COLO668 (cell line): ENCODE measurements around the gene GMDS.

Source experiments
- DNase-seq: peaks from one replicate; lab custom pipeline; 2025; ENCODE audit not compliant: unreplicated experiment; lab: John Stamatoyannopoulos, UW

GMDS gene

GRCh38 chr6:1910621-1911407, 334.6 kb downstream of the GMDS start:
- no peak for DNase-seq

DNA sequence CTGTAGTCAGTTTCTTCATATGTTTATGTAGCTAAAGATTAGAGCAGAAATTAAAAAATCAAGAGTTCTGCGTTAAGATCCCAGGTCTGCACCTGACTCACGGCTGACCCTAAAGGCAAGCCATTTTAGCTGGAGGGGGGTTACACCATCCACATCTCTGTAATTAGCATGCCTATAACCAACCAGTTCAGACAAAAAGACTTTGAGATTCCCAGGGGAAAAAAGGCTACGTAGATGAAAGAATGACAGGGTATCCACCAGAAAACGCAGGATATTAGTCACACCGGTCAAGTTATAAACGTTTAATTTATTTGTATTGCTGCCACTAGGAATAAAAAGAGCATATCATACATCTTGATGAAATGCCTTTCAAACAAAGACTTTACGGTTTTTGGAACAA, 336.6 kb downstream of the GMDS start:
- DNase-seq: no peak

GRCh38 chr6:1906609-1907008, 338.8 kb downstream of the GMDS start:
- no peak for DNase-seq

GRCh38 chr6:1906014-1906413, 339.4 kb downstream of the GMDS start:
- DNase-seq: no peak

- DNase-seq: no peak
Observed at GRCh38 chr6:1904898-1905297, 340.5 kb downstream of the GMDS start.

- no peak for DNase-seq
Observed at GRCh38 chr6:1904466-1904799, 341.0 kb downstream of the GMDS start.

DNA sequence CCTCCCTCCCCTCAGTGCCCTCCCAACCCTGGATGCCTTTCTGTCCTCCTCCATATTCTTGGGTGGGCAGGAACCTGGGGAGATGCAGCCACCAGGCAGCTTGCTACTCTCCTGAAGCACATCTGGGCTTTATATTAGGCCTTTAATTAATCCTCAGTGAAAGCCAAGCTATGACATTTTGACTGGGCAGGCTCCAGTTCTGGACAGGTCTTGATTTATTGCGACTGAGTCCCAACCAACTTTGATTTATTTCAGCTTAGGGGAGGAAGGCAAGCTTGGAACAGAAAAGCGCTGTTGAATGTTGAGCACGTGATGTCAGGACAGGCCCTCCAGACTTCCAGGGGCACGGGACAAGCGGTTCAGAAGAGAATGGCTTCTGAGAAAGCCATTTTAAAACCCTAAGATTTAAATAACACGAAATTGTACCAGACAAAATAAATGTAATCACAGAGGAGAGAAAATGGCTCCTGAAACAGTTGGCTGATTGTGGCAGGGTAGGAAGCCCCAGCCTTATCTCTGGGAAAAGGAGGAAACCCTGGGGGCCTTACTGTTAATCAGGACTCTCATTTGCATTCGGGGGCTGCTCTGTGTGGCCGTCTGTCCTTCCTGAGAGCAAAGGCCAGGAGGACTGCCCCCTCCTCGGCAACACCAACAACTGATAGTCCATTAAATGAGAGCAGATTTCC, 341.5 kb downstream of the GMDS start:
- DNase-seq: no peak

DNA sequence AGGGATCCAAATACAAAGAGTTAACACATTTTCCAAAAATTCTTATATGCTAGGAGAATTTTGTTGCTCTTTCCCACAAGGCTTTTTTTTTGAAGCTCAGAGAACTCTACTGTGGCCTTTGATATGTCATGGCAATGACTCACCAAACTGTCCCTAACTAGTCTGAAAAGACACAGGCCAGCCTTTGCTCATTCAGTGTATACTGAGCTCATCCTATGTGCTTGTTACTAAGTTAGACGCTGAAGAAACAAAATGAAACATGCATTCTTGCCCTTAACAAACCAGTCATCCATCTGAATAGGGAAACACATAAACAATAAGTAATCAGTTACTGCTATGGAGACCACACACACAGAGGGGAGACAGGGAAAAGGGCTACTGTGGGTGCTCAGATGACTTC, 343.8 kb downstream of the GMDS start:
- no peak for DNase-seq

DNA sequence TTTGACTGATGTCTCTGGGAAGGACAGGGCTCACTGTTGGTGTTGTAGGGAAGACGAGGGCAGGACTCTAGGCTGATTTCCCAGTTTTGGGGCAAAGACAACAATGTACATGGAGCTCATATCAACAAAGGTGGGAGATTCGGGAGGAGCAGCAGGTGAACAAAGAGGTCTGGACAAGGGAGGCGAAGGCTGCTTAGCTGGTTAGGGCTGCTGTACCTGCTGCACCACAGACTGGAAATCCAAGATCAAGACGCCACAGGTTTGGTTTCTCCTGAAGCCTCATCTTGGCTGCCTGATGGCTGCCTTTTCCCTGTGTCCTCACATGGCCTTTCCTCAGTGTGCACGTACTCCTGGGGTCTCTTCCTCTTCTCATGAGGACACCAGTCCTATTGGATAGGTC, 348.5 kb downstream of the GMDS start:
- no peak for DNase-seq

DNA sequence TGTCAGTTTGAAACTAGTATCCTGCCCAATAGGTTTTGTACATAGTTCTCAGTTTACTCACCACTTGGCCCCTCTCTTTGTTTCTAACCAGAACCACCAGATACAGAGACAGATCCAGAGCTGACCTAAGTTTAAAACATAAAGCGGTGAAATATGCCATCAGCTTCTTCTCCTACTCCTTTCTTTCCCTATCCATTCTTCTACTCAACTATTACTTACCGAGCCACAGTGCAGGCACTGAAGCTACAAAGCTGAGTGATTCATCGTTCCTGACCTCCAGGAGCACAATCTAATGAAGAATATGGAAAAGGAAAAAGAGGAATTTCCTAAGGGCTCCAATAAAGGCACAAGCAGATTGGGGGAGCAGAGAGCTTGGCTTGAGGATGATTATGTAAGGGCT, 349.7 kb downstream of the GMDS start:
- no peak for DNase-seq

- DNase-seq: no peak
Observed at GRCh38 chr6:1894954-1895353, 350.5 kb downstream of the GMDS start.

DNA sequence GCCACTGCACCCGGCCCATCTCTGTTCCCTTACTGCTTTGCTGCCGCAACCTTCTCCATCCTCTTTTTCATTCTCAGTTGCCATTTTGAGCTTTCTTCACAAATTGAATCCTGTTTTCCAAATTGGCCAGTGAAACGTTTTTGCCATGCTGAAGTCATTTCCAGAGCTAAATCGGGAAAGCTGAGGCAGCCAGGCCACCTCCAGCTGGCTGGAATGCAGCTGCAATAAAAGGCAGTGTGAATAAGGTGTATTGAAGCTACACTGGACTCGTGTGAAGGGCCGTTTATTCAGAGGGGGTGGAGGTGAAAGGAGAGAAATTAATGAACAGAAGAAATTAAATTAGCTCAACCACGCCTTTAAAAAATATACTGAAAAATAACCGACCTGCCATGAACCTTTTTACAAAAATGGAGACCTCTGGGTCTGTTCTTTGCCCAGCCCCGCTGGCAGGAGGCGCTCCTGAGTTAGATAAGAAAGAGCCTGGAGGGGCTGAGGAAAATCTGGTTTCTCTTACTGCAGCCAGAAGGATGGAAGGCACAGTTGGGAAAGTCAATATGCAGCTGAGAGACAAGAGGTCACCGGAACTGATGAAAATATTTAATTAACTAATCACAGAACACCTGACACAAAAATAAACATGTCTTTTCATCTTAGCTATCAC, 351.8 kb downstream of the GMDS start:
- DNase-seq: no peak

DNA sequence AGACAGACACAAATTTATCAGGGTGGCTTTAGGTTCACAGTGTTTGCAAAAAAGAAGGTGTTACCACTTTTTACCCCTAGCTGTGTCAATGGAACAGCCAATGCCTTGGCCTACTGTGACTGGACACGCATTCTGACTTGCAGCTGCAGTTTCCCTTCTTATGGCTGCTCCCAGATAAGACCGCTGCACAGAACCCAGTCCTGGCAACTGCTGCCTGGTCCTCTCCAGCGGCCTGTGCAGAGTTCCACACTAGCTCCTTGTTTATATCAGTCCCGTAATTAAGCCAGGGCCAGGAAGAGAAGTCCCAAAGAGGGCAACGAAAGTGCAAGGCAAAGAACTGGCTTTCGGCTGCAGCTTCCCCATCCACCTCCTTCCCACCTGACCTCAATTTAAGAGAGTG, 352.7 kb downstream of the GMDS start:
- DNase-seq: no peak

GRCh38 chr6:1890987-1891386, 354.4 kb downstream of the GMDS start:
- DNase-seq: no peak

GRCh38 chr6:1890071-1890470, 355.3 kb downstream of the GMDS start:
- no peak for DNase-seq

GRCh38 chr6:1885576-1886011, 359.8 kb downstream of the GMDS start:
- no peak for DNase-seq

DNA sequence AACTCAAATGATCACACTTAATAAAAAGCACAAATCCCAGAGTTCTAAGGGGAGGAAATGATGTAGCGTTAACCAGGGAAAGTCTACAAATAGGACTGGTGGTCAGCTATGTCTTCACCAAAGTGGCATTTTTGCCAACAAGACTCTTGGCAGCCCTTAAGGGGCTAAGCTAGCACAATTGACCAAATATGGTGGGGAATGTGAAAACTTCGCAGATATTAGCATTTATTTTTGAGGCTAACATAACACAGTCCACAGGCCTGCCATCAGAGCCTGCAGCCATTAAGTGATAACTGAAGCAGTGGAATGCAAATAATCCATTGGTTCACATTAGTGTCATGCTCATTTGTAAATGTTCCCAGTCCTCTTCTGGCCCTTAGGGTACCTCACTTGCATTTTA, 361.1 kb downstream of the GMDS start:
- no peak for DNase-seq

GRCh38 chr6:1878330-1878729, 367.1 kb downstream of the GMDS start:
- DNase-seq: no peak

DNA sequence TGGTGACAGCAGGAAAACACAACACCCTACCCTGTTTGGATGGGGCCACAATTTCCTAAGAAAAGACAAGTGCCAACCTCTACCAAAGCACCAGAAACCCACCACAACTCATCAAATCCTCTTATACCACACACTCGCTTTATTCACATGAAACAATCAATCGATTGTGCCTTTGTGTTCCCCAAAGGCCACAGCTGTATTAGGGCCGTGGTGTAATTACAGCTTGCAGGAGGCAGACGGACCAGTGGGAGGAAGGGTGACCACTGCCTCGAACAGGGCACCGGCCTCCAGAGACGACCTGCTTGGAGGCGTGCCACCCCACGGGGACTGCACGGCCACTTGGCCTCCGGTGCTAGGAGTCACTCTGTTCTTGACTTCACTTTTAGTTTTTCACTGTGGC, 371.6 kb downstream of the GMDS start:
- DNase-seq: no peak

- DNase-seq: no peak
Observed at GRCh38 chr6:1872649-1873131, 372.7 kb downstream of the GMDS start.

- DNase-seq: no peak
Observed at GRCh38 chr6:1871724-1872315, 373.6 kb downstream of the GMDS start.

DNA sequence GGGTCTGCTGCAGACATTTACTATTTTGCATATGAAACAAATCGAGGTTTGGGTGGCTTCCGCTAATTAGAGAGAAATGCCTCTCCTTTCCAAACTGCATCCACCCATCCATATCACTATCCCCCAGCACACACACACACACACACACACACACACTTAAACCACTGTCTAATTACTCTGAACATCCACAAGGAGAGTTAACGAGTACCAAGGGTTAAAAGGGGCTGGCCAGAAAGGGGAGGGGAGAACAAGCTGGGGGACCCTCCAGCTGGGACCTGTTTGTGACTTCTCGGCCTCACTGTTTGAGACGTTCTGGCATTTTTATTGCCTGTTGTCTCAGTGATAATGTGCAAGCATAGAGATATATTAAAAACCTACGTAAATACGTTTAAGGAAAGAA, 374.5 kb downstream of the GMDS start:
- DNase-seq: no peak
